NT2/D1 (cell line): ENCODE data around the gene UBR1.
"Not testable (repeated sequence)": the region's sequence is repeated elsewhere in the genome, so short reads cannot be mapped to it uniquely, and the experiment has no call there.

Experiments used
- DNase-seq: peaks from one replicate; pipeline ENCODE4 v3.0.0-alpha.2; 2011; ENCODE audit warnings: low read depth, low spot score
- H3K27me3 ChIP-seq: 2 replicates; pipeline ENCODE4 v1.6.0; 2011; ENCODE audit warnings: mild to moderate bottlenecking; ENCODE audit not compliant: insufficient read length, insufficient read depth
- H3K36me3 ChIP-seq: 2 replicates; pipeline ENCODE4 v1.6.1; 2011; ENCODE audit warnings: mild to moderate bottlenecking, low read length, mixed read lengths; ENCODE audit not compliant: insufficient read depth, insufficient read length
- H3K4me1 ChIP-seq: 2 replicates; pipeline ENCODE4 v1.5.1; 2011; ENCODE audit not compliant: insufficient read depth, insufficient read length
- H3K4me3 ChIP-seq: 2 replicates; pipeline ENCODE4 v1.5.1; 2011; ENCODE audit warnings: low read depth; ENCODE audit not compliant: insufficient read length
- H3K9ac ChIP-seq: 2 replicates; pipeline ENCODE4 v1.6.0; 2011; ENCODE audit warnings: low read depth; ENCODE audit not compliant: insufficient read length
- H3K9me3 ChIP-seq: 2 replicates; pipeline ENCODE4 v1.5.1; 2011; ENCODE audit warnings: mild to moderate bottlenecking, low read length; ENCODE audit not compliant: insufficient read depth
- SUZ12 ChIP-seq: IDR thresholded peaks from 2 replicates; pipeline ENCODE4 v1.6.1; 2011; ENCODE audit not compliant: insufficient read length, insufficient read depth; ENCODE audit errors: extremely low read depth
- YY1 ChIP-seq: IDR thresholded peaks from 2 replicates; pipeline ENCODE4 v1.6.1; 2011; ENCODE audit not compliant: insufficient read length, insufficient read depth
- ZNF274 ChIP-seq: IDR thresholded peaks from 2 replicates; pipeline ENCODE4 v1.6.1; 2011; ENCODE audit warnings: mild to moderate bottlenecking, low read depth, low read length

The UBR1 gene

DNA sequence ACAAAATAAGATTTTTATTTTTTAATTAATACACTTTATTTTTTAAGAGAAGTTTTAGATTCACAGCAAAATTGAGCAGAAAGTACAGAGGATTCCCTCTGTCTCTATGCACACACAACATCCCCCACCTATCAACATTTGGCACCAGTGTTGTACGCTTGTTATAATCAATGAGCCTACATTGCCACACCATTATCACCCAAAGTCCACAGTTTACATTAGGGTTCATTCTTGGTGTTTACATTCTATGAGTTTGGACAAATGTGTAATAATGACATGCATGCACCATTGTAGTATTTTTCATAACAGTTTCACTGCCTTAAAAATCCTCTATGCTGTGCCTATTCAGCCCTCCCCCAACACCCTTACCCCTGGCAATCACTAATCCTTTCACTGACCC lies 134.0 kb downstream of the UBR1 start:
- Histone ChIP-seq H3K4me3 (no peak overlapping the region), H3K9ac (no peak overlapping the region), H3K36me3 (peaks cover 25% of the 10 kb centered on the region), H3K27me3 (no peaks in the 10 kb centered on the region), H3K9me3 (no peaks in the 10 kb centered on the region), H3K4me1 (no peaks in the 10 kb centered on the region)
- TF ChIP-seq SUZ12: no peak
- TF ChIP-seq ZNF274: no peak
- no peak for TF ChIP-seq YY1
- DNase-seq: no peak

DNA sequence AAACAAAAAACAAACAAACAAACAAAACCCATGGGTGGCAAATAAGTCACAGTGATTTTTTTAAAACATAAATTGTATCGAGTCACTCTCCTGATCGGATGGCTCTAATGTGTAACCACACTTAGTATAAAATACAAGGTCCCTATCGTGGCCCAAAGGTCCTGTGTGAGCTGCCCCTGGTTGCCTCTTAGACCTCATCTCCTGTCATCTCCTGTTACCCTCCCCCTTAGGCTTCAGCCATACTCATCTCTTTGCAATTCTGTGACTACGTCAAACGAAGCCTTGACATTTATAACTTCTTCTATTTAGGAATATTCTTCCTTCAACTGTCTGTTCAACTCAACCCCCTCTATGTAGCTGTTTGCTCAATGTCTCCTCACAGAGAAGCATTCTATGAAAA lies 141.4 kb downstream of the UBR1 start:
- TF ChIP-seq ZNF274 (no peak), SUZ12 (no peak), YY1 (no peak)
- peaks cover 31% of the 10 kb centered on the region for H3K36me3 ChIP-seq
- no peaks in the 10 kb centered on the region for H3K4me1 ChIP-seq
- no peak overlapping the region for H3K4me3 ChIP-seq
- no peak for DNase-seq
- H3K27me3 ChIP-seq: no peaks in the 10 kb centered on the region
- H3K9me3 ChIP-seq: no peaks in the 10 kb centered on the region
- H3K9ac ChIP-seq: no peak overlapping the region

DNA sequence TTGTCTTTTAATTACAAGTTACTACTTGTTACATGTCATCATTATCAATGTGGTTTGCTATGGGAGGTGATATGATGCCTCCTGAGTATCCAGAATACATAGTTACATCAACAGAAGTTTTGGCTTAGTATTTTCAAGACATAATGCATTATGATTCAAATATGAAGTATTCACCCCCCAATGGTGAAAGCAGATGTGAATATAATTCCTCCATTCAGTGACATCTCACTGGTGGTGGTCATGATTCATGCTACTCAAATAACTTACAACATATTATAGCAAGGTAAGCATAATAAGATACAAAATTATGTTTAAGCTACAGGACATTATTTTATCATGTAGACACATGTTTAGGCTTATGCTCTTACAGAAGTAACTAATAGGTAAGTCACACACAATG lies 150.3 kb downstream of the UBR1 start:
- H3K27me3 ChIP-seq: no peaks in the 10 kb centered on the region
- peaks cover 48% of the 10 kb centered on the region for H3K36me3 ChIP-seq
- no peaks in the 10 kb centered on the region for H3K9me3 ChIP-seq
- TF ChIP-seq ZNF274 (no peak), SUZ12 (no peak), YY1 (no peak)
- DNase-seq: no peak
- no peak overlapping the region for H3K9ac ChIP-seq
- H3K4me1 ChIP-seq: no peaks in the 10 kb centered on the region
- no peak overlapping the region for H3K4me3 ChIP-seq

DNA sequence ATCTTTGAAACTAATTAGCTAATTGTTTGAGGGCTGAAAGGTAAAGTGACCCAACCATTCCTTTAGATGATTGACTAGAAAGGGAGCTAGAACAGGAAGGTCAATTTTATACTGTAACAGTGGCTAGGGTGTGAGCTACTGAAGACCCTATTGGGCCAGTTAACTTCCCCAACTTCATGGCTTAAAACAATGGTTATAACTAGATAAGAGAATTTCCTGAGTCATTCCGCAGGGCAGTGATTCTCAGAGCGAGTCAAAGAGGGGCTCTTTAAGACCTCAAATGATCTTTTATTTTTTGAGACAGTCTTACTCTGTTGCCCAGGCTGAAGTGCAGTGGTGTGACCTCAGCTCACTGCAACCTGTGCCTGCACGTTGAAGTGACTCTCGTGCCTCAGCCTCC lies 151.5 kb downstream of the UBR1 start:
- TF ChIP-seq SUZ12: no peak
- TF ChIP-seq YY1: no peak
- TF ChIP-seq ZNF274: no peak
- DNase-seq: no peak
- Histone ChIP-seq H3K4me3 (no peak overlapping the region), H3K4me1 (no peaks in the 10 kb centered on the region), H3K27me3 (no peaks in the 10 kb centered on the region), H3K9ac (no peak overlapping the region), H3K36me3 (peaks cover 50% of the 10 kb centered on the region), H3K9me3 (no peaks in the 10 kb centered on the region)

DNA sequence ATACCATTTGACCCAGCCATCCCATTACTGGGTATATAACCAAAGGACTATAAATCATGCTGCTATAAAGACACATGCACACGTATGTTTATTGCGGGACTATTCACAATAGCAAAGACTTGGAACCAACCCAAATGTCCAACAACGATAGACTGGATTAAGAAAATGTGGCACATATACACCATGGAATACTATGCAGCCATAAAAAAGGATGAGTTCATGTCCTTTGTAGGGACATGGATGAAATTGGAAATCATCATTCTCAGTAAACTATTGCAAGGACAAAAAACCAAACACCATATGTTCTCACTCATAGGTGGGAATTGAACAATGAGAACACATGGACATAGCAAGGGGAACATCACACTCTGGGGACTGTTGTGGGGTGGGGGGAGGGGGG lies 156.9 kb downstream of the UBR1 start:
- not testable (repeated sequence) for H3K27me3 ChIP-seq, H3K9ac ChIP-seq, DNase-seq, H3K9me3 ChIP-seq, H3K4me1 ChIP-seq, H3K4me3 ChIP-seq
- H3K36me3 ChIP-seq: peaks cover 46% of the 10 kb centered on the region

DNA sequence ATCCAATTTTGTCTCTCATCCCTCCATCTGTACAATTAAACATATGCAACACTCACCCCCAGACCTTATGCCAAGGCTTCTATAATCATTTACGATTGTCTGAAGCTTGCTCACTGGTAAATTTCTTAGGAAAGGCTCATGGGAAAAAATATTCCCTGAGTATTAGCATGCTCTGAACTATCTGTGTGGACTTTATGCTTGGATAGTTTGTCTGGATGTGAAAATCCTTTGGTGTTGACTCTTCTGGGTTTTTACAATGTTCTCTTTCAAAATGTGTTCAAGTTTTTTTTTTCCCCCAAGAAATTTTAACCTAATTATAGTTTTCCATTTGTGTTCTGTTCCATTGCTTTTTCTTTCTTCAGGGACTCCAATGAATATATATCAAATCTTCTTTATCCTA lies 165.3 kb downstream of the UBR1 start:
- TF ChIP-seq YY1 (no peak), SUZ12 (no peak), ZNF274 (no peak)

DNA sequence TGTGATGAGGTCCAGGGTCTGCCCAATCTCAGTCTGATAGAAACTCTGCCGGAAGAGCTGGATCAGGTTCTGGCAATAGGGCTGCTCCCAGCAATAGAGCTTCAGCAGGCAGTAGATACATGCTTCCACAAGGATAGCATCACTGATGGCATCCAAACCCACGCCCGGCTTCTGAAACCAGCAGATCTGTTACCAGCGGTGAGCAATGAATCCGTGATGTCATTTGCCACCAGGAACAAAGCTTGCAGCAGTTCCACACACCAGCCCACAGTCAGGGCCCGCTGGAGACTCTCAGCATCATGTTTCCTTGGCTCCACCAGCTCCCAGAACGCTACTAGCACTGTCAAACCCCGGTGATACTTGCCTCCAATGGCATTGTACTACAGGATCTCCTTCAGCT lies 166.0 kb downstream of the UBR1 start:
- Histone ChIP-seq H3K9ac (no peak overlapping the region), H3K36me3 (peaks cover 10% of the 10 kb centered on the region), H3K27me3 (no peaks in the 10 kb centered on the region), H3K4me3 (no peak overlapping the region), H3K4me1 (no peaks in the 10 kb centered on the region), H3K9me3 (no peaks in the 10 kb centered on the region)
- DNase-seq: no peak
- TF ChIP-seq ZNF274: no peak
- TF ChIP-seq YY1: no peak
- no peak for TF ChIP-seq SUZ12

More for the DNA sequence above, 165.3 kb downstream of the UBR1 start:
- H3K36me3 ChIP-seq: peaks cover 16% of the 10 kb centered on the region
- no peak overlapping the region for H3K4me3 ChIP-seq
- H3K9me3 ChIP-seq: no peaks in the 10 kb centered on the region
- no peaks in the 10 kb centered on the region for H3K27me3 ChIP-seq
- no peak for DNase-seq
- no peak overlapping the region for H3K9ac ChIP-seq
- H3K4me1 ChIP-seq: no peaks in the 10 kb centered on the region

DNA sequence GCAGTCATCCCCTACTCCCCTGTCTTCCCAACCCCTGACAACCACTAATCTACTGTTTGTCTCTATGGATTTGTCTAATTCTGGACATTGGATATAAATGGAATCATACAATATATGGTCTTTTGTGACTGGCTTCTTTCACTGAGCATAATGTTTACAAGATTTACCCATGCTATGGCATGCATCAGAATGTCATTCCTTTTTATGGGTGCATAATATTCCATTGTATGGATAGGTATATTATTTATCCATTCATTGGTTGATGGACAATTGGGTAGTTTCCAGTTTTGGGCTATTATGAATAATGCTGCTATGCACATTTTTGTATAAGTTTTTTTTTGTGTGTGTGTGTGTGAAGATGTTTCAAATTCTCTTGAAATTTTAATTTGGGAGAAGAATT lies 168.7 kb downstream of the UBR1 start:
- no peaks in the 10 kb centered on the region for H3K27me3 ChIP-seq
- TF ChIP-seq ZNF274 (no peak), SUZ12 (no peak), YY1 (no peak)
- H3K9ac ChIP-seq: no peak overlapping the region
- H3K4me3 ChIP-seq: no peak overlapping the region
- H3K36me3 ChIP-seq: no peaks in the 10 kb centered on the region
- no peaks in the 10 kb centered on the region for H3K9me3 ChIP-seq
- H3K4me1 ChIP-seq: no peaks in the 10 kb centered on the region
- DNase-seq: no peak
